HG02938 (cell line): ENCODE data around the gene RELN.
"Not testable (repeated sequence)": the region's sequence is repeated elsewhere in the genome, so short reads cannot be mapped to it uniquely, and the experiment has no call there.

Experiments
- ATAC-seq: cut with Tn5 transposase; IDR thresholded peaks from one replicate; pipeline ENCODE4 v1.9.1; 2021; ENCODE audit warnings: mild to moderate bottlenecking, moderate library complexity; ENCODE audit not compliant: unreplicated experiment

Gene RELN

DNA sequence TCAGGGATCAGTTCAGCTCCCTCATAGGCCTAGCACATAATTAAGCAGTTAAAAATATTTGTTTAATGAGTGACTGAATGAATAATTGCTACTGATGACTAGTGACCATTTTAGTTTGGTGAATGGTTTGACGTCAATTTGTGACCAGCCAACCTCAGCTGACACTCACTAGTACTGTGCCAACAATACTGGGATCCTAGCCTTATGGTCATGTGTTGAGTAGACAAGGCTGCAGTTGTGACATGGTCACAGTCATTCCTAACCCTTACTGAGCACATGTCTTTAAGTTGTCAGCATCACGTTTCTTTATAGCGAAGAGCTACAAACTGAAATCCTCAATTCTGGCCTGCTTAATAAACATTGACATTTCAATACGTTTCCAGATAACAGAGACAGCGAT is 456.5 kb downstream of the RELN start:
- ATAC-seq = no peak

- ATAC-seq = no peak
Measured at GRCh38 chr7:103528152-103528551, 461.3 kb downstream of the RELN start.

GRCh38 chr7:103525937-103526336 is 463.5 kb downstream of the RELN start:
- no peak for ATAC-seq

DNA sequence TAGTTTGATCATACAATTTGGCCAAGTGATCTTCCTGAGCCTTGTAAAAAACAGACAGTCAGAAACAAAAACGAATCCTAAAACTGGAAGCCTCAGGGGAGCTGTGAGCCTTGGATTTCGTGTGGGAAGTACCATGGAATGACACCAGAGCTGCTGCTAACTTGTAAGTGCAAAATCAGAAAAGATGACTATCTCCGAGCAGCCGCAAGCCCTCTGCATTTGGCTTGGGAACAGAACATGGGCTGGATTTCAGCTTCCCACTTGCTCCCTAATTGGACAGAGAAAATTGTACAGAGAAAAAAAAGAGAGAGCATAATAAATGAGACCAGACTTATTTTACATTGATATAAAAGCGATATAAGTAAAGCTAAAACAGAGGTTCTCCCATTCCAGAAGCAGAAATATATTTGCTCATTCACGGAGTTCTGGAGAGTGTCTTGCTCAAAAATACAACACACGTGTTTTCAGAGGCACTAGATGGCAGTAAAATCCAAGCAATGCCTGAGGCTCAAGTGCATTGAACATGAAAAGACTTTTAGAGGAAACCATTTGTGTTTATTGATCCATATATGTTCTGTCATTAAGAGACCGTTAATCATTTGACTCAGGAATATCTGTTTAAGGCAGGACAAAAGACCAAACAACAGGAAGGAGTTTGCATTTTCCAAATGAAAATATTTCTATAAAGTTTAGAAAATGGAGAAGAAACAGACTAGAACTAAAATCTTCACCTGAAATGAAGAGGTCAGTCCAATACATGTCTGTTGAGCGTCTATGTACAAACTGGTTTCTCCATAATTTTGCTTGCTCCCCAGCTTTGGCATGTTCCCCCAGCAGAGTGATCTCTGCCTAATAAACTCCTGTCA is 465.2 kb downstream of the RELN start:
- no peak for ATAC-seq

DNA sequence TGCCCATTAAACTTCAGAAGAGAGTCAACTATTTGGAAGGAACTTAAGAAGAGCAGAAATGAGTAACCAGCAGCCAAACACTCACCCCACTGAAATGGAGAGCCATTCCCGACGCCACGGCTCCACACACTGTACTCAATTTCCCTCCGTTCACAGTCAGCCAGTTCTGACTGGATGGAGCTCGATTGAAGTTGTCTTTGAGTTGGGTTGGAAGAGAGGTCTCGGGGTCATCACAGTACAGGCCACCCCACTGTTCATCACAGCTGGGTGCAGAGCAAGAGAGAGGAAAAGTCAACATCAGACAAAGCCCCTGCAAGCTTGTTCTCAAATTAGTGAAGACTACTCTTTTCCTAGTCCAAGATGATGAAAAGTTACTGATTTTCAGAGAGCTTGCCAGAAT is 467.5 kb downstream of the RELN start:
- no peak for ATAC-seq

DNA sequence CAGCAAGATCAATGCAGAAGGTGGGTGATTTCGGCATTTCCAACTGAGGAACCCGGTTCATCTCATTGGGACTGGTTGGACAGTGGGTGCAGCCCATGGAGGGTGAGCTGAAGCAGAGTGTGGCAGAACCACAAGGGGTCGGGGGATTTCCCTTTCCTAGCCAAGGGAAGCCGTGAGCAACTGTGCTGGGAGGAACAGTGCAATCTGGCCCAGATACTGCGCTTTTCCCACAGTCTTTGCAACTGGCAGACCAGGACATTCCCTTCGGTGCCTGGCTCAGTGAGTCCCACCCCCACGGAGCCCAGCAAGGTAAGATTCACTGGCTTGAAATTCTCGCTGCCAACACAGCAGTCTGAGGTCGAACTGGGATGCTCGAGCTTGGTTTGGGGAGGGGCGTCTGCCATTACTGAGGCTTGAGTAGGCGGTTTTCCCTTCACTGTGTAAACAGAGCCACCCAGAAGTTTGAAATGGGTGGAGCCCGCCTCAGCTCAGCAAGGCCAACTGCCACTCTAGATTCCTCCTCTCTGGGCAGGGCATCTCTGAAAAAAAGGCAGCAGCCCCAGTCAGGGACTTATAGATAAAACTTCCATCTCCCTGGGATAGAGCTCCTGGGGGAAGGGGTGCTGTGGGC is 484.8 kb downstream of the RELN start:
- no peak for ATAC-seq

DNA sequence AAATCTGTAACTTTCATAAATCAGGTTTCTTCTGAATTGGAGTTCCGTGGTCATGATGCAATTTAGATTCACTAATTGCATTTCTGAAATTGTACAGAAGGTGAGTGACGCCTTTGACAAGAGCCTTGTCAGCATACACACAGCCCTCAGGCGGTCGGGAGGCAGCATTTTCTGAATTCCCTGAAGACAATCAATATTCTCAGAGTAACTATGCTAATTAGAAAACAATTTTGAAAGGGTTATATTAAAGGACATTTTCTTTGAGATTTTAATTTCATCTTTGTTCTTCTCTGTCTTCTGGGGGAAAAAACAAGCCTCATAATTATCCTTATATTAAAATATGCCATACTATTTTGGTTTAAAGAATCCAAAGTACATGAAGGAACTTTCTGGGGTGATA is 488.3 kb downstream of the RELN start:
- no peak for ATAC-seq

GRCh38 chr7:103499976-103500375 is 489.5 kb downstream of the RELN start:
- no peak for ATAC-seq

GRCh38 chr7:103487419-103487818 is 502.0 kb downstream of the RELN start:
- ATAC-seq = no peak

DNA sequence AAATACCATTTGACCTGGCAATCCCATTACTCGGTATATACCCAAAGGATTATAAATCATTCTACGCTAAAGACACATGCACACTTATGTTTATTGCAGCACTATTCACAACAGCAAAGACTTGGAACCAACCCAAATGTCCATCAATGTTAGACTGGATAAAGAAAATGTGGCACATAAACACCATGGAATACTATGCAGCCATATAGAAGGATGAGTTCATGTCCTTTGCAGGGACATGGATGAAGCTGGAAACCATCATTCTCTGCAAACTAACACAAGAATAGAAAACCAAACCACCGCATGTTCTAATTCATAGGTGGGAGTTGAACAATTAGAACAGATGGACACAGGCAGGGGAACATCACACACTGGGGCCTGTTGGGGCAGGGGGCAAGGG is 502.6 kb downstream of the RELN start:
- not testable (repeated sequence) for ATAC-seq

GRCh38 chr7:103480771-103481170 is 508.7 kb downstream of the RELN start:
- ATAC-seq = no peak

DNA sequence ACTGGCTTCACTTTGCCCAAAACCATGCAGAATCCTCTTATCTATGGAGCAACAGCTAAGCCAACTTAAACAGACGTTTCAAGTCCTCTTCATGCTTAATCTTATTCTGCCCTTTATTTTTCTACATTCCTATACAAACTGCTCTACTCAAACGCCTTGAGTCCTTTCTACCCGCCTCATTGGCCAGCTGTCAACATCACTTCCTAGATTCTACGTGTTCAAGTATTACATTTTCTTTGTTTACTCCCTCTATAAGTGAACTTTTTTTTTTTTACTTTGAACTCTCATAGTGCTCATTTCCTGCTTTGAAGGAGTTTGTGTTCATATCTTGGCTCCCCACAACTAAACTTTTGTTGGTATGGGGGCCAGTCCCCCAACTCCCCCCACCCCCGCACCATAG is 514.5 kb downstream of the RELN start:
- ATAC-seq = no peak

GRCh38 chr7:103469095-103469948 is 520.1 kb downstream of the RELN start:
- ATAC-seq = no peak

- ATAC-seq = no peak
Measured at GRCh38 chr7:103466814-103467213, 522.6 kb downstream of the RELN start.

GRCh38 chr7:103462358-103462757 is 527.1 kb downstream of the RELN start:
- no peak for ATAC-seq

GRCh38 chr7:103447073-103447960 is 542.1 kb downstream of the RELN start:
- no peak for ATAC-seq

GRCh38 chr7:103446049-103446520 is 543.4 kb downstream of the RELN start, which contains the start of gene SLC26A5:
TSS of gene SLC26A5 (minus strand) at chr7:103446207. CDS start at chr7:103421514, 24,693 bp downstream.
- ATAC-seq = no peak

DNA sequence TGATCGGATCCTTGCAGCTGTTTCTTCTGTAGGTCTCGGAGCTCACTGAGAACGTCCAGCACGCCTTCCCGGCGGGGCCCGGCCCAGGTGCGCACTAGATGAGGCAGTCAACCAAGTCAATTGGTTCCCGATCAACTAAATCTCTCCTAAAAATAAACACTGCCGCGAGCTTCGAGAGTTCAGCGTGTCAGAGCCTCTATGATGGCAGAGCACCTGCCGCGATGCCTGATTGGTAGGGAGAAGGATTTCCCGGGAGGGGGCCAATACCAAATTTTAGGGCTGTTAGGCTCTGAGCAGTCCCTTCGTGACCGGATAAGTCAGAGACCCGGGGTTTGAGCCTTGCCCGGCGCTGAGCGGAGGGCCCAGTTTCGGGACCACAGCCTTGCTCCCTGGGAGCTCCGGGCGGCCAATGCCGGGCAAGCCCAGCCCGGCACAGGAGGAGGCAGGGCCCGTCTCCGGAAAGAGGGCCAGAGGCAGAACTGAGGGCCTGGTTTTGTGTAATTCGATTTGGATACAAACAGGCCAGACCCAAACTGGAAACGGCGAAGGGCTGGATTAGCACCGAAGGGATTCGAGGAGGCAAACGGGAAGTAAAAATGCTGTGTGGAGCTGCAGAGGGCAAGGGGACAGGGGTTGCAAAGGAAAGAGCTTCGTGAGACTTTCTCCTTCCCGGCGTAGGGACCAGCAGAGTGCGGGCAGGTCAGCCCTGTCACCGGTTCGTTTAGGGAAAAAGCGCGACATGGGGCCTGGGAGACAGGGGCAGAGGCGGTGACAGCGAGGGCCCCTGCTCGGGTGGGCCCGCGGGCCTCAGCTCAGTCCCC is 544.0 kb downstream of the RELN start:
- no peak for ATAC-seq

GRCh38 chr7:103439661-103440060 is 549.8 kb downstream of the RELN start:
- no peak for ATAC-seq
